ENCODE results near the gene SLC31A1. TPM values are rescaled to one million over a fixed set of nuclear protein-coding genes. Genes with fewer than 3 reads are reported as not detected.

The SLC31A1 gene
- 10 to 100 TPM in 1 of 4 donors, 1 to 10 TPM in 3; 8.3 to 10.8 (median 8.9) TPM for total RNA-seq

- no peaks in the 10 kb centered on the region for H3K36me3 ChIP-seq
- WGBS: under 1% methylated on average over 52 of the region's 65 CpGs
- peak within 1 kb of the TSS; percentile 88 to 93 (median 91) for H3K27ac ChIP-seq (replicated peaks in 1 of 4)
- H3K9me3 ChIP-seq: no peaks in the 10 kb centered on the region
- H3K4me1 ChIP-seq: peaks cover 29 to 55% (median 45%) of the 10 kb centered on the region in 4 donors
- peak; percentile 100 for DNase-seq (ENCODE audit: extremely low spot score)
- H3K27me3 ChIP-seq: no peaks in the 10 kb centered on the region
- peak within 1 kb of the TSS; percentile 65 to 89 (median 86) for H3K4me3 ChIP-seq
- intact Hi-C loops (cut with DNase I): loop anchor here (5.0 kb wide), 2 partner anchors 51 to 69 kb away; partner anchors contain the start of gene SLC31A2
- peak; percentile 84 to 98 for TF ChIP-seq POLR2AphosphoS5 (IDR thresholded peaks at IDR 0.05)
- TF ChIP-seq POLR2A (IDR thresholded peaks at IDR 0.05; ENCODE audit: low read depth): peak; percentile 45
- TF ChIP-seq CTCF (IDR thresholded peaks at IDR 0.05): peak in 1 of 3 experiments; percentile 20
- no peak for TF ChIP-seq EP300 (IDR thresholded peaks at IDR 0.05)
Observed at GRCh38 chr9:113221003-113221799, at the start of gene SLC31A1, which contains the start of gene FKBP15. Gene SLC31A1, plus strand, starts transcription at chr9:113221544. Its CDS starts 34,605 bp downstream, at chr9:113256149. Gene FKBP15, minus strand, starts transcription at chr9:113221277. Its CDS starts 34 bp downstream, at chr9:113221243.

- Histone ChIP-seq H3K9me3 (no peaks in the 10 kb centered on the region), H3K36me3 (peaks cover 72 to 97% (median 88%) of the 10 kb centered on the region in 4 donors), H3K27me3 (no peaks in the 10 kb centered on the region), H3K4me3 (no peak overlapping the region), H3K27ac (replicated peaks in 1 of 4) (no peak overlapping the region), H3K4me1 (no peaks in the 10 kb centered on the region)
- TF ChIP-seq POLR2A (IDR thresholded peaks at IDR 0.05; ENCODE audit: low read depth) (no peak), EP300 (IDR thresholded peaks at IDR 0.05) (no peak), POLR2AphosphoS5 (IDR thresholded peaks at IDR 0.05) (no peak), CTCF (IDR thresholded peaks at IDR 0.05) (no peak)
- intact Hi-C loops (cut with DNase I): no loop called here
- WGBS: 84% methylated on average over 3 of the region's 3 CpGs
- DNase-seq (ENCODE audit: extremely low spot score): no peak
Observed at GRCh38 chr9:113173341-113173740, 48.0 kb upstream of the SLC31A1 start.

- peaks cover 55 to 97% (median 85%) of the 10 kb centered on the region in 4 donors for H3K36me3 ChIP-seq
- 93% methylated on average over 6 of the region's 6 CpGs for WGBS
- no peak overlapping the region for H3K27ac ChIP-seq (replicated peaks in 1 of 4)
- no peaks in the 10 kb centered on the region for H3K9me3 ChIP-seq
- no peak overlapping the region for H3K4me3 ChIP-seq
- DNase-seq (ENCODE audit: extremely low spot score): peak; percentile 12
- H3K4me1 ChIP-seq: no peaks in the 10 kb centered on the region
- TF ChIP-seq EP300 (IDR thresholded peaks at IDR 0.05): no peak
- no peak for TF ChIP-seq POLR2A (IDR thresholded peaks at IDR 0.05; ENCODE audit: low read depth)
- TF ChIP-seq CTCF (IDR thresholded peaks at IDR 0.05): no peak
- no peak for TF ChIP-seq POLR2AphosphoS5 (IDR thresholded peaks at IDR 0.05)
- intact Hi-C loops (cut with DNase I): no loop called here
- H3K27me3 ChIP-seq: no peaks in the 10 kb centered on the region
Observed at GRCh38 chr9:113176803-113177202, 44.5 kb upstream of the SLC31A1 start.

- Histone ChIP-seq H3K4me1 (no peaks in the 10 kb centered on the region), H3K36me3 (peaks cover 59 to 97% (median 86%) of the 10 kb centered on the region in 4 donors), H3K9me3 (no peaks in the 10 kb centered on the region), H3K27ac (replicated peaks in 1 of 4) (no peak overlapping the region), H3K27me3 (no peaks in the 10 kb centered on the region), H3K4me3 (no peak overlapping the region)
- 88% methylated on average over 2 of the region's 2 CpGs for WGBS
- TF ChIP-seq POLR2AphosphoS5 (IDR thresholded peaks at IDR 0.05): no peak
- TF ChIP-seq POLR2A (IDR thresholded peaks at IDR 0.05; ENCODE audit: low read depth): no peak
- no peak for TF ChIP-seq EP300 (IDR thresholded peaks at IDR 0.05)
- TF ChIP-seq CTCF (IDR thresholded peaks at IDR 0.05): no peak
- peak; percentile 12 for DNase-seq (ENCODE audit: extremely low spot score)
- intact Hi-C loops (cut with DNase I): no loop called here
Observed at GRCh38 chr9:113177251-113177650, 44.1 kb upstream of the SLC31A1 start.

All from esophagus muscularis mucosa (tissue), 4 donors.